IPS DF 6.9 (cell line): ENCODE measurements around the gene PLPPR2.
"Not testable (repeated sequence)": the region's sequence is repeated elsewhere in the genome, so short reads cannot be mapped to it uniquely, and the experiment has no call there.

Experiments
- DNase-seq: peaks from one replicate; pipeline ENCODE4 v3.0.0-alpha.2; 2013; ENCODE audit warnings: low read depth, low spot score
- H3K27ac ChIP-seq: one replicate; pipeline ENCODE4 v1.5.1; 2013; ENCODE audit warnings: low read length, control low read depth
- H3K27me3 ChIP-seq: 2 replicates; pipeline ENCODE4 v1.6.1; 2013; ENCODE audit warnings: mild to moderate bottlenecking, low read length; ENCODE audit not compliant: control insufficient read depth, insufficient read depth
- H3K36me3 ChIP-seq: 2 replicates; pipeline ENCODE4 v1.6.1; 2013; ENCODE audit warnings: low read length; ENCODE audit not compliant: control insufficient read depth, insufficient read depth
- H3K4me1 ChIP-seq: 2 replicates; pipeline ENCODE4 v1.6.1; 2013; ENCODE audit warnings: low read length; ENCODE audit not compliant: control insufficient read depth, insufficient read depth
- H3K4me3 ChIP-seq: 2 replicates; pipeline ENCODE4 v1.5.1; 2013; ENCODE audit warnings: mild to moderate bottlenecking, low read length
- H3K9me3 ChIP-seq: 2 replicates; pipeline ENCODE4 v1.6.1; 2013; ENCODE audit warnings: low read length, inconsistent platforms; ENCODE audit not compliant: control insufficient read depth, insufficient read depth
- WGBS: extraction: QIAGEN DNeasy Blood & Tissue Kit; methylation state at CpG from one replicate; pipeline ENCODE4 v1.1.7; 2013; ENCODE audit warnings: mixed read lengths, missing lambda C conversion rate; ENCODE audit not compliant: insufficient read length, insufficient coverage; 5-methylcytosine and 5-hydroxymethylcytosine counted together

Gene PLPPR2

DNA sequence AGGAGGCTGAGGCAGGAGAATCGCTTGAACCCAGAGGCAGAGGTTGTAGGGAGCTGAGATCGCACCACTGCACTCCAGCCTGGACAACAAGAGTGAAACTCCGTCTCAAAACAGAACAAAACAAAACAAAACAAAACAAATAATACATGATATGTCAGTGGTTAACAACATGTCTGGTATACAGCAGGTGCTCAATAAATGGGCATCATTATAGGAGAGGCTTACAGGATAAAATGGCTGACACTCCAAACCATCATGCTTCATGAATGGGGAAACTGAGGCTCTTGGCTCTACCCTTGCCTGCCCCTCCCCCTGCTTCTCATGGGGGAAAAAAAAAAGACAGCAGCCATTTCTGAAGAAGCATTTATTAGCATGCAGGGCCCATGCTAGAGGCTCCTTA, 12.8 kb upstream of the PLPPR2 start:
- no CpG with 5 or more reads among the region's 3 CpGs for WGBS

GRCh38 chr19:11345122-11345803, 10.0 kb upstream of the PLPPR2 start:
- no peaks in the 10 kb centered on the region; the same call in 1 of the 2 replicates for H3K36me3 ChIP-seq
- no peaks in the 10 kb centered on the region for H3K9me3 ChIP-seq
- DNase-seq: no peak
- H3K27me3 ChIP-seq: no peaks in the 10 kb centered on the region
- H3K27ac ChIP-seq: no peak overlapping the region
- H3K4me1 ChIP-seq: no peaks in the 10 kb centered on the region; the same call in 1 of the 2 replicates
- peak overlapping the region; percentile 100; the same call in 1 of the 2 replicates for H3K4me3 ChIP-seq
- no CpG with 5 or more reads among the region's 15 CpGs for WGBS

More for the DNA sequence above, 12.8 kb upstream of the PLPPR2 start:
- no peaks in the 10 kb centered on the region; the same call in 1 of the 2 replicates for H3K36me3 ChIP-seq
- H3K4me3 ChIP-seq: no peak overlapping the region
- H3K4me1 ChIP-seq: peaks cover 1% of the 10 kb centered on the region
- no peak for DNase-seq
- no peak overlapping the region for H3K27ac ChIP-seq
- no peaks in the 10 kb centered on the region for H3K27me3 ChIP-seq
- no peaks in the 10 kb centered on the region for H3K9me3 ChIP-seq

GRCh38 chr19:11346104-11346940, 8.9 kb upstream of the PLPPR2 start, which contains the start of the genes CCDC159 and TMEM205:
Gene CCDC159 (plus strand): TSS chr19:11346519. CDS start chr19:11346607, 88 bp downstream.
Gene TMEM205 (minus strand): TSS chr19:11346268. CDS start chr19:11345619, 649 bp downstream.
- Histone ChIP-seq H3K9me3 (no peaks in the 10 kb centered on the region), H3K4me1 (no peaks in the 10 kb centered on the region; the same call in 1 of the 2 replicates), H3K27me3 (no peaks in the 10 kb centered on the region), H3K36me3 (no peaks in the 10 kb centered on the region; the same call in 1 of the 2 replicates), H3K27ac (no peak within 1 kb of the TSS), H3K4me3 (peak within 1 kb of the TSS; percentile 100)
- DNase-seq: peak; percentile 99
- no CpG with 5 or more reads among the region's 50 CpGs for WGBS

DNA sequence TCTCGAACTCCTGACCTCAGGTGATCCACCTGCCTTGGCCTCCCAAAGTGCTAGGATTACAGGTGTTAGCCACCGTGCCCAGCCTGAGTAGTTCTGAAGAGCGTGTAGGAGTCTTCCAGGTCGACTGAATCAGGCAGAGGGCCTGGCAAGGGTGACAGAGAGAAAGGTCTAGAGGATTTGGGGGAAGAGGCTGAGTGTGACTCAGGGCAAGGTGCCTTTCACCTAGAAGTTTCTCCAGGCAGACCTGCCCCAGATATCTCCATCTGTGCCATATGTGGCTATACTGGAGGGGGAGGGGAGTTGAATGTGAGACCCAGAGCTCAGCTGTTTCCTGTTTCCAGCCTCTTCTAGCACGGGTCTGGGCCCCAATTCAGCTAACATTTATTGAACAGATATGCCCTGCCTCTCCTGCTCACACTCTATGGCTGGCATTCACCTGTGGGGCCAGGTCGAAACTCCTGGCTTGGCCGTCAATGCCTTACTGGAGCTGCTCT, 7.6 kb upstream of the PLPPR2 start:
- WGBS: no CpG with 5 or more reads among the region's 7 CpGs
- Histone ChIP-seq H3K36me3 (no peaks in the 10 kb centered on the region; the same call in 1 of the 2 replicates), H3K27me3 (no peaks in the 10 kb centered on the region), H3K4me1 (no peaks in the 10 kb centered on the region; the same call in 1 of the 2 replicates), H3K27ac (no peak overlapping the region), H3K9me3 (no peaks in the 10 kb centered on the region), H3K4me3 (no peak overlapping the region)
- no peak for DNase-seq

DNA sequence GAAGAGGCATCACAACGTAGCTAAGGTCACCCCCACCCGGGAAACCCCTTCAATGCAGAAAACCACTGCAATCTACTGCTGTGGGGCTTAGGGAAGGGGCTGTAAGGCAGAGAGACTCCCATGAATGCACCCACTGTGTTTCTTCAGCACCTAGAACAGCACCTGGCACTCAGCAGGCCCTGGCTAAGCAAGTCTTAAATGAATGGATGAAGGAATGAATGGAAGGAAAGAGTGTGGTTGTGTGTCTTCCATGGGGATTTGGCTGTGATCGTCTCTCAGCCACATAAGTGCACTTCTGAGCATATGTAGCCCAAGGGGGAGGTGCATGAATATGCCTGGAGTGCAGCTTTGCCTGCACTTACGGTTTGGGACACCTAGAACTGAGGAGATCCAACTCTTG, 6.1 kb upstream of the PLPPR2 start:
- no peak for DNase-seq
- no CpG with 5 or more reads among the region's 4 CpGs for WGBS
- no peaks in the 10 kb centered on the region for H3K27me3 ChIP-seq
- H3K9me3 ChIP-seq: no peaks in the 10 kb centered on the region
- H3K4me1 ChIP-seq: no peaks in the 10 kb centered on the region; the same call in 1 of the 2 replicates
- H3K36me3 ChIP-seq: no peaks in the 10 kb centered on the region
- H3K4me3 ChIP-seq: no peak overlapping the region
- H3K27ac ChIP-seq: no peak overlapping the region

DNA sequence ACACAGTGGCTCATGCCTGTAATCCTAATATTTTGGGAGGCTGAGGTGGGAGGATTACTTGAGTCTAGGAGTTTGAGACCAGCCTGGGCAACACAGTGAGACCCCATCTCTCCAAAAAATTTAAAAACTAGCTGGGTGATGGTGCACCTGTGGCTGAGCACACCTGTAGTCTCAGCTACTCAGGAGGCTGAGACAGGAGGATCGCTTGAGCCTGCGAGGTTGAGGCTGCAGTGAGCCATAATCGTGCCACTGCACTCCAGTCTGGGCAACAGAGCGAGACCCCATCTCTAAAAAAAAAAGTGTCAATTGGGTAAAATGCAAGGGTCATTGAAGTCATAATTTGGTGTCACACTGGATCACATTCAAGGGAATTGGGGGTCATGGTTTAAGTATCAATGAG, 1.1 kb upstream of the PLPPR2 start:
- DNase-seq, H3K4me1 ChIP-seq, H3K27me3 ChIP-seq, H3K27ac ChIP-seq, H3K4me3 ChIP-seq, H3K9me3 ChIP-seq, H3K36me3 ChIP-seq: not testable (repeated sequence)
- no CpG with 5 or more reads among the region's 4 CpGs for WGBS

DNA sequence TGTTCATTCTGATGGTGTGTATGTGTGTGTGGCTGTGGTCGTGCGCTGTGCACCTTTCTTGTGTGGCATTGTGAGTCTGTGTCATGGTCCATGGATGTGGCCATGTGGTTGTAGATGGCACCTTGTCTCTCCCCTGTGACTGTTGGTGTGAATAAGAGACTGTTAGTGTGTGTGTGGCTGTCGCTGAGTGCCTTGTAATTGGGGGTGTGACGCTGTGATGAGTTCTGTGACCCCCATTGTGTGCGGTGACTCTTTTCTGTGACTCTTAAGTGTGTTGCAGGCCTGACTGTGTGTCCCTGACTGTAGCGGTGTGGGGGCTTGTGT, 804 bp downstream of the PLPPR2 start:
- Histone ChIP-seq H3K4me1 (peaks cover 6% of the 10 kb centered on the region; the same call in 1 of the 2 replicates), H3K27me3 (no peaks in the 10 kb centered on the region), H3K9me3 (no peaks in the 10 kb centered on the region), H3K4me3 (no peak overlapping the region), H3K27ac (no peak overlapping the region), H3K36me3 (no peaks in the 10 kb centered on the region)
- WGBS: no CpG with 5 or more reads among the region's 6 CpGs
- DNase-seq: no peak

DNA sequence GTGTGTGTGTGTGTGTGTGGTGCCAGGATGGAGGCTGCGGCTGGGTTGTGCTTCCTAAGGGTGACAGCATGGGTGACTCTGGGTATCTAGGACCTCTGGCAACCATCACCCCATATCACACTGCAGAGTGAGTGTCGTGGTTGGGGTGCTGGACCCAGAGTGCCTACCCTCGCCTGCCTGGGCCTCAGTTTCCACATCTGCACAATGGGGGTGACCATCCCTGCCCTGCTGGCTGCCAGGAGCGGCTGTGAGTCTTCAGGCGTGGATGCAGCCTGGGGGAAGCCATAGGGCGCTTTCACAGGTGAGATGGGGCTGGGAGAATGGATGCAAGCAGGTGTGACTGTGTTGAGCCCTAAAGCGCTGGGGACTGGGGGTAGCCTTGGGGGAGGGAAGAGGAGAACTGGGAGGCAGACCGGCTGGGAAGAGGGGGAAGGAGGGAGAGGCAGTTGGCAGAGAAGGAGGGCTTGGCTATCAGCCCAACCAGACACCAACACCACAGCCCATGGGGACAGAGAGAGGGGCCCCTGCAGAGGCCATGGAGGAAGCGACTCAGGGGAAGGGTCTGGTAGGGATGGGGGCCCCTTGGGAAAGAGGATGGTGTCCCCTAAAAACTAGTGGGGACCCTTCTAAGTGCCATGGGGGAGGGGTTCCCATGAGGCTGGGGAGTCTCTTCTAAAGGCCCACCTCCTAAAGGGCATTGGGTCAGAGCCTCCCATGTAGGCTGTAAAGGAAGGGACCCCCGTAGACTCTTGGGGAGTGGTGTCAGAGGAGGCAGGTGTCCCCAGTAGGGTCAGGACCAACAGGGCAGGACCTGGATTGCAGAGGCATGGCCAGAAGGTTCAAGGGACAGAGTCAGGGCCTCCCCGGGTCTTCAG, 1.7 kb downstream of the PLPPR2 start:
- Histone ChIP-seq H3K27ac (no peak overlapping the region), H3K36me3 (no peaks in the 10 kb centered on the region), H3K4me1 (peaks cover 6% of the 10 kb centered on the region; the same call in 1 of the 2 replicates), H3K27me3 (no peaks in the 10 kb centered on the region), H3K9me3 (no peaks in the 10 kb centered on the region), H3K4me3 (no peak overlapping the region)
- no peak for DNase-seq
- no CpG with 5 or more reads among the region's 11 CpGs for WGBS

GRCh38 chr19:11359421-11359820, 4.2 kb downstream of the PLPPR2 start:
- WGBS: no CpG with 5 or more reads among the region's 11 CpGs
- H3K27ac ChIP-seq: no peak overlapping the region

More at GRCh38 chr19:11359421-11359820, 4.2 kb downstream of the PLPPR2 start:
- no peak overlapping the region for H3K4me3 ChIP-seq
- no peaks in the 10 kb centered on the region for H3K27me3 ChIP-seq
- H3K36me3 ChIP-seq: no peaks in the 10 kb centered on the region
- no peak for DNase-seq
- H3K4me1 ChIP-seq: peaks cover 6% of the 10 kb centered on the region; the same call in 1 of the 2 replicates
- H3K9me3 ChIP-seq: no peaks in the 10 kb centered on the region
